ENCODE data around the gene TMEM256. TPM values are rescaled to one million over a fixed set of nuclear protein-coding genes. Genes with fewer than 3 reads are reported as not detected.

TMEM256 gene
- polyA plus RNA-seq, 4 donors = 193 to 771 (median 385) TPM

DNA sequence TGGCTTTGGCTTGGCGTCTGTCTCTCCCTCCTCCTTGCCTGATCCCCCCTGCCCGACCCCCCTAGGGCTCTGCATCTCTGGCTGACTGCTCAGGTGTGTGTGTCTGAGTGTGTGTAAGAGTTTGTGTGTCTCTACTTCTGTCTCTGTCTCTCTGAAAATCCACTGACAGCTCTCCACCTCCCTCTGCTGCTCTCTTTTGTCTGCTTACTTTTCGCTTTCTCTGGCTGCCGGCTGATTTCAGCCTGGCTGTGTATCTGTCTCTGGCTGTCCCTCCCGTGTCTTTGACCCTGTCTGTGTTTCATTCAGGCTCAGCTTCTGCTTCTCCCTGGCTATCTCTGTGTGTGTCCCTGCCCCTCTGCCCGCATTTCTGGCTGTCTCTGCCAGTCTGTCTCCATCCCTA lies 12.4 kb upstream of the TMEM256 start:
- Histone ChIP-seq H3K9me3 (ENCODE audit: control insufficient read depth in 2 of 2, insufficient read depth in 1 of 2, low read depth in 1 of 2, low read length in 1 of 2) (no peaks in the 10 kb centered on the region), H3K27ac (ENCODE audit: low read depth in 1 of 3, low read length in 2 of 3) (no peak overlapping the region), H3K4me1 (ENCODE audit: control insufficient read depth in 3 of 3, insufficient read depth in 2 of 3, low read depth in 1 of 3, low read length in 2 of 3) (no peaks in the 10 kb centered on the region), H3K27me3 (ENCODE audit: control insufficient read depth in 3 of 3, insufficient read depth in 3 of 3, low read length in 3 of 3) (peaks cover 0 to 7% (median 0%) of the 10 kb centered on the region in 3 donors), H3K4me3 (ENCODE audit: low read depth in 1 of 3, low read length in 3 of 3) (no peak overlapping the region), H3K36me3 (ENCODE audit: control insufficient read depth in 3 of 3, insufficient read depth in 2 of 3, low read depth in 1 of 3, low read length in 3 of 3) (peaks cover 0 to 7% (median 0%) of the 10 kb centered on the region in 3 donors)
- 46 to 66% (median 65%) methylated on average over 6 of the region's 6 CpGs for WGBS, 3 donors
- FAIRE-seq (no peak), DNase-seq (no peak)

- no peak for DNase-seq
- WGBS, 3 donors = 67 to 87% (median 80%) methylated on average over 20 to 23 of the region's 23 CpGs
- H3K27ac ChIP-seq (ENCODE audit: low read depth in 1 of 3, low read length in 2 of 3) = no peak overlapping the region
- no peak for FAIRE-seq
- no peaks in the 10 kb centered on the region for H3K4me1 ChIP-seq (ENCODE audit: control insufficient read depth in 3 of 3, insufficient read depth in 2 of 3, low read depth in 1 of 3, low read length in 2 of 3)
- no peaks in the 10 kb centered on the region for H3K9me3 ChIP-seq (ENCODE audit: control insufficient read depth in 2 of 2, insufficient read depth in 1 of 2, low read depth in 1 of 2, low read length in 1 of 2)
- H3K27me3 ChIP-seq (ENCODE audit: control insufficient read depth in 3 of 3, insufficient read depth in 3 of 3, low read length in 3 of 3) = peaks cover 0 to 7% (median 0%) of the 10 kb centered on the region in 3 donors
- H3K4me3 ChIP-seq (ENCODE audit: low read depth in 1 of 3, low read length in 3 of 3) = no peak overlapping the region
- H3K36me3 ChIP-seq (ENCODE audit: control insufficient read depth in 3 of 3, insufficient read depth in 2 of 3, low read depth in 1 of 3, low read length in 3 of 3) = peaks cover 0 to 7% (median 0%) of the 10 kb centered on the region in 3 donors
These were observed 11.9 kb upstream of the TMEM256 start for GRCh38 chr17:7415784-7416183.

DNA sequence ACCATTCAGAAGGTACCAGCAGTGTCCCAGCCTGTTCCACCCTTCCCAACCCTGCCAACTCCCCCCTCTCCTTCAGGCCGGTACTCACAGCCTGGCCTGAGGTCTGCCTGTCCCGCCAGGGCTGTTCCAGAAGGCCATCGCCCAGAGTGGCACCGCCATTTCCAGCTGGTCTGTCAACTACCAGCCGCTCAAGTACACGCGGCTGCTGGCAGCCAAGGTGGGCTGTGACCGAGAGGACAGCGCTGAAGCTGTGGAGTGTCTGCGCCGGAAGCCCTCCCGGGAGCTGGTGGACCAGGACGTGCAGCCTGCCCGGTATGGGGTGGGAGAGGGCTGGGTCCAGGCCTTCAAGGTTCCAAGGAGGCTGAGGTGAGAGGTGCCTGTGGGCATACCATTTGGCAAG lies 10.9 kb upstream of the TMEM256 start:
- DNase-seq (no peak), FAIRE-seq (no peak)
- no peak overlapping the region for H3K4me3 ChIP-seq (ENCODE audit: low read depth in 1 of 3, low read length in 3 of 3)
- H3K36me3 ChIP-seq (ENCODE audit: control insufficient read depth in 3 of 3, insufficient read depth in 2 of 3, low read depth in 1 of 3, low read length in 3 of 3) = peaks cover 0 to 12% (median 0%) of the 10 kb centered on the region in 3 donors
- no peak overlapping the region for H3K27ac ChIP-seq (ENCODE audit: low read depth in 1 of 3, low read length in 2 of 3)
- H3K9me3 ChIP-seq (ENCODE audit: control insufficient read depth in 2 of 2, insufficient read depth in 1 of 2, low read depth in 1 of 2, low read length in 1 of 2) = no peaks in the 10 kb centered on the region
- H3K4me1 ChIP-seq (ENCODE audit: control insufficient read depth in 3 of 3, insufficient read depth in 2 of 3, low read depth in 1 of 3, low read length in 2 of 3) = no peaks in the 10 kb centered on the region
- H3K27me3 ChIP-seq (ENCODE audit: control insufficient read depth in 3 of 3, insufficient read depth in 3 of 3, low read length in 3 of 3) = peaks cover 0 to 12% (median 0%) of the 10 kb centered on the region in 3 donors
- 81 to 84% (median 82%) methylated on average over 14 of the region's 14 CpGs for WGBS, 3 donors

- DNase-seq (no peak), FAIRE-seq (no peak)
- Histone ChIP-seq H3K27ac (ENCODE audit: low read depth in 1 of 3, low read length in 2 of 3) (no peak overlapping the region), H3K4me3 (ENCODE audit: low read depth in 1 of 3, low read length in 3 of 3) (no peak overlapping the region), H3K9me3 (ENCODE audit: control insufficient read depth in 2 of 2, insufficient read depth in 1 of 2, low read depth in 1 of 2, low read length in 1 of 2) (no peaks in the 10 kb centered on the region), H3K36me3 (ENCODE audit: control insufficient read depth in 3 of 3, insufficient read depth in 2 of 3, low read depth in 1 of 3, low read length in 3 of 3) (peaks cover 0 to 18% (median 0%) of the 10 kb centered on the region in 3 donors), H3K4me1 (ENCODE audit: control insufficient read depth in 3 of 3, insufficient read depth in 2 of 3, low read depth in 1 of 3, low read length in 2 of 3) (no peaks in the 10 kb centered on the region), H3K27me3 (ENCODE audit: control insufficient read depth in 3 of 3, insufficient read depth in 3 of 3, low read length in 3 of 3) (peaks cover 0 to 20% (median 0%) of the 10 kb centered on the region in 3 donors)
- WGBS, 3 donors = 73 to 82% (median 77%) methylated on average over 6 of the region's 6 CpGs
These were observed 9.6 kb upstream of the TMEM256 start for GRCh38 chr17:7413346-7413985.

- no peak overlapping the region for H3K27ac ChIP-seq (ENCODE audit: low read depth in 1 of 3, low read length in 2 of 3)
- H3K36me3 ChIP-seq (ENCODE audit: control insufficient read depth in 3 of 3, insufficient read depth in 2 of 3, low read depth in 1 of 3, low read length in 3 of 3) = peaks cover 0 to 18% (median 0%) of the 10 kb centered on the region in 3 donors
- peaks cover 0 to 34% (median 0%) of the 10 kb centered on the region in 3 donors for H3K27me3 ChIP-seq (ENCODE audit: control insufficient read depth in 3 of 3, insufficient read depth in 3 of 3, low read length in 3 of 3)
- no peak overlapping the region for H3K4me3 ChIP-seq (ENCODE audit: low read depth in 1 of 3, low read length in 3 of 3)
- WGBS, 3 donors = 88 to 97% (median 89%) methylated on average over 4 to 8 of the region's 8 CpGs
- no peaks in the 10 kb centered on the region for H3K9me3 ChIP-seq (ENCODE audit: control insufficient read depth in 2 of 2, insufficient read depth in 1 of 2, low read depth in 1 of 2, low read length in 1 of 2)
- no peaks in the 10 kb centered on the region for H3K4me1 ChIP-seq (ENCODE audit: control insufficient read depth in 3 of 3, insufficient read depth in 2 of 3, low read depth in 1 of 3, low read length in 2 of 3)
- no peak for DNase-seq
- no peak for FAIRE-seq
These were observed 7.5 kb upstream of the TMEM256 start for GRCh38 chr17:7411427-7411750.

DNA sequence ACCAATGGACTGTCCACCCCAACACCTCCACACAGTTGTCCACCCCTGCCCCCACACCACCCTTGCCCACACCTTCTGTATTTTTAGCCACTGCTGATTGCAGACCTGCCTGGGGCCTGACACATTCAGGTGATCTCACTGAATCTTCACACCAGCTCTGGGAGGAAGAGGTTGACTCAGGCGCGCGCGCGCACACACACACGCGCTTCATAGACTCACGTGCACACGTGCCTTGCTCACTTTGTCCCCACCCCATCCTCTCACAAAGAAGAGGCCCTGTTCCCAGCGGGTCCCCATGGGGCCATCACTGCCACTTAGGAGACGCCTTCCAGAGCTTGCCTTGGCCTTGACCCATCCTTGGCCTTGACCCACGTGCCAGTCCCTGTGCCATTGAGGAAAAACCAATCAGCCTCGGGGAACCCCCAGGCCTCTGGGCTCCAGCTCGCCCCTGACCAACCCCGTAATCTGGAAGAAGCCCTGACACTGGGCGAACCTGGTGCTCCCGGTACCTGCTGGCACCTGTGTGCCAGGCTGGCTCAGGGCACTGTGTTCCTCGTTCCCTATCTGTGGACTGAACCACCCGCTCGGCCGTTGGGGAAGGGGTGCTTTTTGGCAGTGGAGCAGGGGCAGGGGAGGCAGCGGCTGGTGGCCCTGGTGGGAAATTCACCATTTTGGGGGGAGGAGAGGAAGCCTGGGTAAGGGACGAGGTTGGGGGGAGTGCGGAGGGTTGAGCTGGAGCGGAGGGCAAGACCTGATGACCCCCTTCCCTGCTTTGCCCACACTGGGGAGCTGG lies 6.9 kb upstream of the TMEM256 start:
- H3K27me3 ChIP-seq (ENCODE audit: control insufficient read depth in 3 of 3, insufficient read depth in 3 of 3, low read length in 3 of 3) = peaks cover 0 to 40% (median 0%) of the 10 kb centered on the region in 3 donors
- FAIRE-seq (no peak), DNase-seq (no peak)
- H3K4me3 ChIP-seq (ENCODE audit: low read depth in 1 of 3, low read length in 3 of 3) = no peak overlapping the region
- H3K36me3 ChIP-seq (ENCODE audit: control insufficient read depth in 3 of 3, insufficient read depth in 2 of 3, low read depth in 1 of 3, low read length in 3 of 3) = peaks cover 0 to 18% (median 0%) of the 10 kb centered on the region in 3 donors
- H3K9me3 ChIP-seq (ENCODE audit: control insufficient read depth in 2 of 2, insufficient read depth in 1 of 2, low read depth in 1 of 2, low read length in 1 of 2) = no peaks in the 10 kb centered on the region
- WGBS, 3 donors = 75 to 85% (median 79%) methylated on average over 25 of the region's 25 CpGs
- H3K4me1 ChIP-seq (ENCODE audit: control insufficient read depth in 3 of 3, insufficient read depth in 2 of 3, low read depth in 1 of 3, low read length in 2 of 3) = no peaks in the 10 kb centered on the region
- no peak overlapping the region for H3K27ac ChIP-seq (ENCODE audit: low read depth in 1 of 3, low read length in 2 of 3)

- peaks cover 0 to 4% (median 0%) of the 10 kb centered on the region in 3 donors for H3K4me1 ChIP-seq (ENCODE audit: control insufficient read depth in 3 of 3, insufficient read depth in 2 of 3, low read depth in 1 of 3, low read length in 2 of 3)
- FAIRE-seq = no peak
- no peak overlapping the region for H3K4me3 ChIP-seq (ENCODE audit: low read depth in 1 of 3, low read length in 3 of 3)
- no peak overlapping the region for H3K27ac ChIP-seq (ENCODE audit: low read depth in 1 of 3, low read length in 2 of 3)
- DNase-seq = no peak
- H3K27me3 ChIP-seq (ENCODE audit: control insufficient read depth in 3 of 3, insufficient read depth in 3 of 3, low read length in 3 of 3) = peaks cover 0 to 51% (median 0%) of the 10 kb centered on the region in 3 donors
- H3K36me3 ChIP-seq (ENCODE audit: control insufficient read depth in 3 of 3, insufficient read depth in 2 of 3, low read depth in 1 of 3, low read length in 3 of 3) = peaks cover 0 to 13% (median 0%) of the 10 kb centered on the region in 3 donors
- H3K9me3 ChIP-seq (ENCODE audit: control insufficient read depth in 2 of 2, insufficient read depth in 1 of 2, low read depth in 1 of 2, low read length in 1 of 2) = no peaks in the 10 kb centered on the region
- 82 to 91% (median 90%) methylated on average over 6 of the region's 6 CpGs for WGBS, 3 donors
These were observed 5.8 kb upstream of the TMEM256 start for GRCh38 chr17:7409716-7410115.

DNA sequence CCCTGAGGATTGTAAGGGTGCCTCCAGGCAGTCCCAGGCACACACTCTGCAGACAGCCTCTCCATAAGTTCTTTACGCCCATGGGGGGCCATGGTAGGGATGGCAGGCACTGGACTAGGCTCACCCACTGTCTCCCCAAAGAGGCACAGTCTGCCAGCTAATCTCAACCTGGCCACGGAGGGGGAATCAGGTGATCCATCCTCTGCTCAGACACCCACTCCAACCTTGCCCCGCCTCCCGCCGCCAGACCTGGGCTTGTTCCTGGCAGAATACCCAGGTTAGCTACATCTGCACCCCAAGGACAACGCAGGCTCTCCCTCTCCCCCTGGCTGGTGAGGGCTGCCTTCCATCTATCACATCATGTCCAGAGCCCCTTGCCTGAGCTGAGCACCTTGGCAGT lies 5.0 kb upstream of the TMEM256 start:
- H3K4me1 ChIP-seq (ENCODE audit: control insufficient read depth in 3 of 3, insufficient read depth in 2 of 3, low read depth in 1 of 3, low read length in 2 of 3) = peaks cover 0 to 4% (median 0%) of the 10 kb centered on the region in 3 donors
- no peak overlapping the region for H3K27ac ChIP-seq (ENCODE audit: low read depth in 1 of 3, low read length in 2 of 3)
- H3K36me3 ChIP-seq (ENCODE audit: control insufficient read depth in 3 of 3, insufficient read depth in 2 of 3, low read depth in 1 of 3, low read length in 3 of 3) = peaks cover 0 to 11% (median 0%) of the 10 kb centered on the region in 3 donors
- 37 to 81% (median 63%) methylated on average over 6 of the region's 6 CpGs for WGBS, 3 donors
- H3K9me3 ChIP-seq (ENCODE audit: control insufficient read depth in 2 of 2, insufficient read depth in 1 of 2, low read depth in 1 of 2, low read length in 1 of 2) = no peaks in the 10 kb centered on the region
- no peak overlapping the region for H3K4me3 ChIP-seq (ENCODE audit: low read depth in 1 of 3, low read length in 3 of 3)
- FAIRE-seq = no peak
- peaks cover 0 to 51% (median 0%) of the 10 kb centered on the region in 3 donors for H3K27me3 ChIP-seq (ENCODE audit: control insufficient read depth in 3 of 3, insufficient read depth in 3 of 3, low read length in 3 of 3)
- no peak for DNase-seq

All from small intestine (tissue), 7 donors.